Activated naive CD8-positive, alpha-beta T cell treated with anti-CD3 and anti-CD28 coated beads, Interleukin-2, amount 10 ng/mL, durations not matched to agents 7 days and 5 days (primary cell): ENCODE measurements around the gene ZDHHC6. TPM values are rescaled to one million over a fixed set of nuclear protein-coding genes. Genes with fewer than 3 reads are reported as not detected.
"Not testable (repeated sequence)": the region's sequence is repeated elsewhere in the genome, so short reads cannot be mapped to it uniquely, and the experiment has no call there.

Source experiments
- ATAC-seq: fragments of 150-1000 bp; cut with Tn5 transposase; one replicate; pipeline ENCODE4 v1.10.0; 2021; ENCODE audit warnings: low read depth, moderate library complexity
- POLR2A ChIA-PET: fragments of 350-600 bp; sonication (Branson Sonifier 250); formaldehyde crosslinking; loops from one replicate; lab custom pipeline; 2021; ENCODE audit warnings: antibody characterized with exemption; lab: Charles Lee
- DNase-seq: peaks from one replicate; pipeline ENCODE4 v3.0.0; 2021
- H3K27ac Mint-ChIP-seq: one replicate; pipeline ENCODE4 v1.8.0; 2022; ENCODE audit warnings: mild to moderate bottlenecking, mixed read lengths
- H3K27me3 Mint-ChIP-seq: one replicate; pipeline ENCODE4 v1.8.0; 2022; ENCODE audit warnings: mild to moderate bottlenecking, moderate library complexity, mixed read lengths
- H3K36me3 Mint-ChIP-seq: one replicate; pipeline ENCODE4 v1.8.0; 2021; ENCODE audit warnings: mild to moderate bottlenecking, mixed read lengths
- H3K4me1 Mint-ChIP-seq: one replicate; pipeline ENCODE4 v1.8.0; 2021; ENCODE audit warnings: mixed read lengths
- H3K4me3 Mint-ChIP-seq: one replicate; pipeline ENCODE4 v1.8.0; 2022; ENCODE audit warnings: mild to moderate bottlenecking, moderate library complexity, mixed read lengths
- H3K9me3 Mint-ChIP-seq: one replicate; pipeline ENCODE4 v1.8.0; 2021; ENCODE audit warnings: mixed read lengths
- total RNA-seq, 2 experiments: library from RNA; stranded (reverse); gene quantifications; one replicate each; pipeline ENCODE4 v1.2.3, GENCODE V29; 2021

Gene ZDHHC6
- total RNA-seq, 2 experiments from 2014 or later = 48.1 to 51.8 TPM

DNA sequence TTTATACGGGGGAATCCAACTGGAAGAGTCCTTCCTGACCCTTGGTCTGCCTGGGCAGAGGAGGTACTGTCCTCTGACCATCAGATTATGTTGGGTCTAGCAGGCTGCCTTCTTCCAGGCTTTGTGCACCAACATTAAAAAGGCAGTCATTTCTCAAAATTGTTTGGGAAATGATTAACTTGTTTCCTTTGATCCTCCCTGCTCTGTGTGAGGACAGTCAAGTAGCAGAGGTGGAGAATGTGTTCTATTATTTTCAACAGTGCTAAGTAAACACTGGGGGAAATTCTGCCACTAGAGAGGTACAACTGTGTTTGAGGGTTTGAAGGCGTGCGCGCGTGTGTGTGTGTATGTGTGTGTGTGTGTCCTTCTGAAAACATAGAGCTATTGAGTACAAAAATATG lies 52.2 kb downstream of the ZDHHC6 start:
- Mint-ChIP-seq H3K4me1 (peaks cover 13% of the 10 kb centered on the region), H3K27ac (no peak overlapping the region), H3K9me3 (no peaks in the 10 kb centered on the region), H3K4me3 (no peak overlapping the region), H3K36me3 (peaks cover 13% of the 10 kb centered on the region), H3K27me3 (no peaks in the 10 kb centered on the region)
- DNase-seq (no peak), ATAC-seq (no peak)
- POLR2A ChIA-PET = interaction anchor here (2.0 kb wide), 1 partner anchor 18 kb away, joined by 6 read pairs; no protein-coding TSS in a partner anchor

DNA sequence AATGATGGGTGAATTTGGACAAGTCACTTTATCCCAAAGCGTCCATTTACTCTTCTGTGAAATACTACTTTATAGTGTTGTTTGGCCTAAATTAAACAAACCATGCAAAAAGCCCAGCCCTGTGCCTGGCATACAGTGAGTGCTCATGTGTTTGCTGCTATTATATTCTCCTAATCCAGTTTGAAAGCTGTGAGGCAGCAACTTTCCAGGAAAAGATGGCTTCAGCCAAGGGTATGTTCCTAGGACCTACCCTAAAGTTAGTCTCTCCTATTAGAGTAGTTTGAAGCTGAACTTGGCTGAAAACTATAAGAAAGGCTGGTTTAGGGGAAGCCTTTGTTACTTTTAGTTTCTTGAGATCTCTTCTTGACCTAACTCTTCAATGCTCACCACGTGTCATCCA lies 52.9 kb downstream of the ZDHHC6 start:
- no peaks in the 10 kb centered on the region for H3K9me3 Mint-ChIP-seq
- H3K36me3 Mint-ChIP-seq = peaks cover 10% of the 10 kb centered on the region
- no peak for DNase-seq
- H3K27ac Mint-ChIP-seq = no peak overlapping the region
- no peaks in the 10 kb centered on the region for H3K27me3 Mint-ChIP-seq
- POLR2A ChIA-PET = interaction anchor here (2.0 kb wide), 1 partner anchor 18 kb away, joined by 6 read pairs; no protein-coding TSS in a partner anchor
- no peak overlapping the region for H3K4me3 Mint-ChIP-seq
- peaks cover 18% of the 10 kb centered on the region for H3K4me1 Mint-ChIP-seq
- no peak for ATAC-seq

DNA sequence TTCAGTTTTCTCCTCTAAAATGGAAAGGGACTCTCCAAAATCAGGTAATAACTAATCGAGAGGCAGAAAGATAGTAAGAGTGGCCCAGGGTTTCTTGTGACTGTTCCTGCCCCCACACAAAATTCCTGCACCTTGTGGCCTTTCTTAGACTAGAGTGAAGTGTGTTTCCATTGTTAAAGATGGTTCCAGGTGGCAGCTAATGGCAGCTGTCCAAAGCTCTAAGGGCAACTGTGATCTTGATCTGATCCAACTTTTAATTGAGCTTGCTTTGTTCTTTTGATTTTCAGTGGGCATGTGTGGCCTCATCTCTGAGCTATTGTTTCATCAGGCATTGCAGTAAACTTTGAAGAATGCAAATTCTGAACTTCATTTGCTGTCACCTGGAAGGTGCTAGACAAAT lies 53.4 kb downstream of the ZDHHC6 start:
- H3K27ac Mint-ChIP-seq = no peak overlapping the region
- peaks cover 21% of the 10 kb centered on the region for H3K4me1 Mint-ChIP-seq
- H3K9me3 Mint-ChIP-seq = no peaks in the 10 kb centered on the region
- H3K36me3 Mint-ChIP-seq = peaks cover 8% of the 10 kb centered on the region
- H3K27me3 Mint-ChIP-seq = no peaks in the 10 kb centered on the region
- DNase-seq = no peak
- POLR2A ChIA-PET = interaction anchor here (2.0 kb wide), 1 partner anchor 17 kb away, joined by 6 read pairs; no protein-coding TSS in a partner anchor
- no peak for ATAC-seq
- no peak overlapping the region for H3K4me3 Mint-ChIP-seq

DNA sequence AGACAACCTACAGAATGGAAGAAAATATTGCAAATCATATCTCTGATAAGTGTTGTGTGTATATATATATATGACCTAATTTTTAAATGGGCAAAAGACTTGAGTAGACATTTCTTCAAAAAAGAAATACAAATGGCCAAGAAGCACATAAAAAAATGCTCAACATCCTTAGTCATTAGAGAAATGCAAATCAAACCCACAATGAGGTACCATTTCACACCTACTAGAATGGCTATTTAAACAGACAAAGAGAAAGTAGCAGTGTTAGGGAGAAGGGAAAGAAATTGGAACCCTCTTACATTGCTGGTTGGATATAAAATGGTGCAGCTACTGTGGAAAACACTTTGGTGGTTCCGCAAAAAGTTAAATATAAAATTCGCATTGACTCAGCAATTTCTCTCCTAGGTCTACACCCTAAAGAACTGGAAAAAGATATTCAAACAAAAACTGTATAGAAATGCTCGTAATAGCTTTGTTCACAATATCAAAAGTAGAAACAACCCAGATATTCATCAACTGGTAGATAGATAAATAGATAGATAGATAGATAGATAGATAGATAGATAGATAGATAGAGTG lies 56.5 kb downstream of the ZDHHC6 start:
- peaks cover 12% of the 10 kb centered on the region for H3K36me3 Mint-ChIP-seq
- peaks cover 26% of the 10 kb centered on the region for H3K4me1 Mint-ChIP-seq
- ATAC-seq = no peak

DNA sequence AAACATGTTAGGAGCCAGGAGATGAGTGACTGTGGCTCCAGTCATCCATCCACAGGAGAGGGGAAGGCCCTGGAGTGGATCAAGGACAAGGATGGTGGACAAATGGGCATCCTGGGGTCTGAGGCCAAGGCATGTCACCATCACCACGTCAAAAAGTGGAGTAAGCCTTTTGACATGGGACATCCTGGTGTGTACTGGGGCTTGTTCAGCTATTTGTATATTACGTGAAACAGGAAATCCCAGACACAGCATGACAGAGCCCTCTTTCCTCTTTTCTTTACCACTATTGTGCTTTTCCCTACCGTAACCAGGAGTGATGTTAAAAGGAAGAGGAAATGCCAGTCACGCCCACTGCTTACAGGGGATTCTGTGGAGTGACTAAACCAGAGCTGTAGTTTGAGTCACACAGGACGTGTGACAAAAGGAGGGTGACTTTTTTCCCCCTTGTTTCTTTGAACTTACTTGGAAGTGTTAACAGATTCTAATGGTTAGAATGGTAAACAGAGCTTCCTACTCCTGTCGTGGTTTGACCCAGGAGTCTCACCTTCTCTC lies 57.4 kb downstream of the ZDHHC6 start:
- peak; percentile 86 for ATAC-seq
- peaks cover 26% of the 10 kb centered on the region for H3K4me1 Mint-ChIP-seq

More for the DNA sequence above, 56.5 kb downstream of the ZDHHC6 start:
- no peaks in the 10 kb centered on the region for H3K9me3 Mint-ChIP-seq
- no peak overlapping the region for H3K27ac Mint-ChIP-seq
- POLR2A ChIA-PET = interaction anchor here (2.9 kb wide), 1 partner anchor 15 kb away, joined by 18 read pairs; the partner anchor contains the start of gene ACSL5
- H3K4me3 Mint-ChIP-seq = no peak overlapping the region
- DNase-seq = no peak
- no peaks in the 10 kb centered on the region for H3K27me3 Mint-ChIP-seq

GRCh38 chr10:112388548-112388947 lies 58.2 kb downstream of the ZDHHC6 start:
- Mint-ChIP-seq H3K27ac (no peak overlapping the region), H3K27me3 (no peaks in the 10 kb centered on the region), H3K4me3 (no peak overlapping the region), H3K9me3 (no peaks in the 10 kb centered on the region), H3K36me3 (peaks cover 13% of the 10 kb centered on the region), H3K4me1 (peaks cover 23% of the 10 kb centered on the region)
- POLR2A ChIA-PET = interaction anchor here (2.9 kb wide), 1 partner anchor 13 kb away, joined by 18 read pairs; the partner anchor contains the start of gene ACSL5
- no peak for DNase-seq
- ATAC-seq = no peak

More for the DNA sequence above, 57.4 kb downstream of the ZDHHC6 start:
- no peak for DNase-seq
- Mint-ChIP-seq H3K36me3 (peaks cover 13% of the 10 kb centered on the region), H3K4me3 (peak overlapping the region; percentile 9), H3K27ac (peak overlapping the region; percentile 65), H3K9me3 (no peaks in the 10 kb centered on the region), H3K27me3 (no peaks in the 10 kb centered on the region)
- POLR2A ChIA-PET = interaction anchor here (2.9 kb wide), 1 partner anchor 14 kb away, joined by 18 read pairs; the partner anchor contains the start of gene ACSL5

GRCh38 chr10:112388056-112388455 lies 58.7 kb downstream of the ZDHHC6 start:
- DNase-seq, H3K27ac Mint-ChIP-seq, ATAC-seq, H3K27me3 Mint-ChIP-seq, H3K9me3 Mint-ChIP-seq, H3K4me3 Mint-ChIP-seq: not testable (repeated sequence)
- POLR2A ChIA-PET = interaction anchor here (0.6 to 2.9 kb wide), 2 partner anchors 12 to 33 kb away, joined by 3 to 18 read pairs; partner anchors contain the start of gene ACSL5
- Mint-ChIP-seq H3K4me1 (peaks cover 23% of the 10 kb centered on the region), H3K36me3 (peaks cover 13% of the 10 kb centered on the region)

DNA sequence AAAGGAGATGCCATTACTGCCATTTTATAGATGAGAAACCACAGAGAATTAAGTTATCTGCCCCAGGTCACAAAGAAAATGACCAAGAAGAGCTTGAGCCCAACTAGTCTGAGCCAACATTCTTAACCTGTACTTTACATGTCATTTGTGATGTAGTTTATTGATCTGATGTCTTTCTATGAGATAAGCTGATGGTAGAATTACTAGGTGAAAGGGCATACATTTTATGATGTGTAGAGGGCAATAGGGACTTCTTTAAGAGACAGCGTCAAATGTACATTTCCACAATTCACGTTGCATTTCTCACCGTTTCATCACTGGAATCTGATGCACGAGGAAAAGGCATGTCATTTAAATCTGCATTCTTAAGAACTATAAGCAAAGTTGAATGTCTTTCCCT lies 61.5 kb downstream of the ZDHHC6 start:
- POLR2A ChIA-PET = no interaction called here
- ATAC-seq (no peak), DNase-seq (no peak)
- Mint-ChIP-seq H3K4me3 (no peak overlapping the region), H3K36me3 (peaks cover 26% of the 10 kb centered on the region), H3K9me3 (no peaks in the 10 kb centered on the region), H3K4me1 (peaks cover 26% of the 10 kb centered on the region), H3K27me3 (no peaks in the 10 kb centered on the region), H3K27ac (no peak overlapping the region)

GRCh38 chr10:112384141-112384540 lies 62.6 kb downstream of the ZDHHC6 start:
- Mint-ChIP-seq H3K4me3 (no peak overlapping the region), H3K27ac (no peak overlapping the region), H3K4me1 (peaks cover 24% of the 10 kb centered on the region), H3K27me3 (no peaks in the 10 kb centered on the region), H3K9me3 (no peaks in the 10 kb centered on the region), H3K36me3 (peaks cover 35% of the 10 kb centered on the region)
- DNase-seq = no peak
- no peak for ATAC-seq
- POLR2A ChIA-PET = no interaction called here

- H3K27me3 Mint-ChIP-seq = no peaks in the 10 kb centered on the region
- ATAC-seq = no peak
- no peak overlapping the region for H3K27ac Mint-ChIP-seq
- H3K4me3 Mint-ChIP-seq = no peak overlapping the region
- H3K4me1 Mint-ChIP-seq = peaks cover 25% of the 10 kb centered on the region
- no peaks in the 10 kb centered on the region for H3K9me3 Mint-ChIP-seq
- H3K36me3 Mint-ChIP-seq = peaks cover 35% of the 10 kb centered on the region
- no peak for DNase-seq
- POLR2A ChIA-PET = no interaction called here
These were observed 63.4 kb downstream of the ZDHHC6 start for GRCh38 chr10:112383325-112383724.

DNA sequence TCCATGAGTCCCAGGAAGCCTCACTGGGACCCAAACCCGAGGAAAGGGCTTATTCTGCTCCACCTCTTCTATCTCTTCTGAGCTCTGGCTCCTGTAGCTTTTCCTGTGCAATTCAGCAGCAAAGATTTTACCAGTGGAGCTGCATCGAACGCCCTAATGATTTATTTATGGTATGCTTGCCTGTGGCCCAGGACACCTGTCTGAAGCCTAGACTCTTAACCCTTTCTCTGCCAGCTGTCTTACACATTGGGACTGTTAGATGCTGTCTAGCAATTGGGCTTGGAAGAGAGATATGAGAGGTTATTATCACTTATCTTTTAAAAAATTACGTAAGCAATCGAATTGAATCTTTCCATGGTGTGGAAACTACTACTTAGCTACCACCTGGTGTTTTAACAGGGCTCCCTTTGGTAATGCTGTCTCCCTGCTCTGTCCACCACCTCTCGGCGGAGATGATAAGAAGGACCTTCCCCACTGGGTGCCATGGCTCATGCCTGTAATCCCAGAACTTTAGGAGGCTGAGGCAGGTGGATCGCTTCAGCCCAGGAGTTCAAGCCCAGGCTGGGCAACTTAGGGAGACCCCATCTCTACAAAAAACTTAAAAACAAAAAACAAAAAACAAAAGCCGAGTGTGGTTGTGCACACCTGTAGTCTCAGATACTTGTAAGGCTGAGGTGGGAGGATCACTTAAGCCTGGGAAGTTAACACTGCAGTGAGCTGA lies 64.0 kb downstream of the ZDHHC6 start:
- no peak overlapping the region for H3K27ac Mint-ChIP-seq
- H3K4me3 Mint-ChIP-seq = no peak overlapping the region
- peaks cover 30% of the 10 kb centered on the region for H3K4me1 Mint-ChIP-seq
- DNase-seq (no peak), ATAC-seq (no peak)
- H3K36me3 Mint-ChIP-seq = peaks cover 38% of the 10 kb centered on the region
- POLR2A ChIA-PET = no interaction called here
- H3K9me3 Mint-ChIP-seq = no peaks in the 10 kb centered on the region
- no peaks in the 10 kb centered on the region for H3K27me3 Mint-ChIP-seq
